MM.1S (cell line): ENCODE data around the gene LRRC8D.

Source experiments
- DNase-seq: peaks from one replicate; pipeline ENCODE4 v3.0.0-alpha.2; 2015
- H2AFZ ChIP-seq: fragments of 300-600 bp; sonication (generic); 2 replicates; pipeline ENCODE4 v1.6.0; 2016; ENCODE audit warnings: antibody characterized with exemption, low read length
- H3F3A ChIP-seq: fragments of 300-600 bp; sonication (generic); 2 replicates; pipeline ENCODE4 v1.6.1; 2016; ENCODE audit warnings: mild to moderate bottlenecking, antibody characterized with exemption, low read length, moderate library complexity, mixed read lengths; ENCODE audit not compliant: insufficient read depth
- H3K27ac ChIP-seq: fragments of 300-600 bp; sonication (generic); 2 replicates; pipeline ENCODE4 v1.5.1; 2016; ENCODE audit warnings: mild to moderate bottlenecking, low read length
- H3K27me3 ChIP-seq: fragments of 300-600 bp; sonication (generic); replicated peaks from 2 replicates; pipeline ENCODE4 v1.6.0; 2016; ENCODE audit warnings: low read length; ENCODE audit not compliant: insufficient read depth
- H3K36me3 ChIP-seq: fragments of 300-600 bp; sonication (generic); replicated peaks from 2 replicates; pipeline ENCODE4 v1.6.1; 2016; ENCODE audit warnings: mild to moderate bottlenecking, low read length, mixed read lengths; ENCODE audit not compliant: insufficient read depth
- H3K4me1 ChIP-seq: fragments of 300-600 bp; sonication (generic); 2 replicates; pipeline ENCODE4 v1.6.1; 2016; ENCODE audit warnings: low read length, mixed read lengths
- H3K4me2 ChIP-seq: fragments of 300-600 bp; sonication (generic); 2 replicates; pipeline ENCODE4 v1.6.0; 2016; ENCODE audit warnings: low read depth, low read length
- H3K4me3 ChIP-seq: fragments of 300-600 bp; sonication (generic); 2 replicates; pipeline ENCODE4 v1.5.1; 2016; ENCODE audit warnings: low read length, mixed read lengths
- H3K79me2 ChIP-seq: fragments of 300-600 bp; sonication (generic); 2 replicates; pipeline ENCODE4 v1.6.1; 2016; ENCODE audit warnings: mixed run types, low read length, mixed read lengths
- H3K9ac ChIP-seq: fragments of 300-600 bp; sonication (generic); 2 replicates; pipeline ENCODE4 v1.6.1; 2016; ENCODE audit warnings: low read length, mixed read lengths
- H3K9me2 ChIP-seq: fragments of 300-600 bp; sonication (generic); replicated peaks from 2 replicates; pipeline ENCODE4 v1.6.1; 2016; ENCODE audit warnings: mild to moderate bottlenecking, low read length, mixed read lengths; ENCODE audit not compliant: insufficient read depth
- H3K9me3 ChIP-seq: fragments of 300-600 bp; sonication (generic); replicated peaks from 2 replicates; pipeline ENCODE4 v1.6.1; 2016; ENCODE audit warnings: mild to moderate bottlenecking, low read length, mixed read lengths; ENCODE audit not compliant: insufficient read depth
- H4K20me1 ChIP-seq: fragments of 300-600 bp; sonication (generic); 2 replicates; pipeline ENCODE4 v1.6.1; 2016; ENCODE audit warnings: mild to moderate bottlenecking, low read length, moderate library complexity, mixed read lengths; ENCODE audit not compliant: insufficient read depth
- CTCF ChIP-seq: fragments of 300-600 bp; sonication (generic); IDR thresholded peaks from 2 replicates; pipeline ENCODE4 v1.5.1; 2016; ENCODE audit warnings: antibody characterized with exemption, low read length, mixed read lengths
- EZH2 ChIP-seq: fragments of 300-600 bp; sonication (generic); optimal IDR thresholded peaks from 2 replicates; pipeline ENCODE3; 2017; ENCODE audit warnings: low read depth, mild to moderate bottlenecking, antibody characterized with exemption, low read length, mixed read lengths
- EZH2phosphoT487 ChIP-seq: fragments of 300-600 bp; sonication (generic); IDR thresholded peaks from 2 replicates; pipeline ENCODE4 v1.6.1; 2018; ENCODE audit warnings: antibody characterized with exemption, low read length

The LRRC8D gene

GRCh38 chr1:89942014-89942413 lies 121.2 kb downstream of the LRRC8D start:
- Histone ChIP-seq H3K27ac (no peak overlapping the region), H3K4me1 (no peaks in the 10 kb centered on the region), H3K9ac (no peak overlapping the region), H3K4me2 (no peak overlapping the region), H4K20me1 (no peaks in the 10 kb centered on the region), H3F3A (no peaks in the 10 kb centered on the region), H3K9me2 (no peaks in the 10 kb centered on the region), H3K79me2 (no peaks in the 10 kb centered on the region), H3K4me3 (no peak overlapping the region), H2AFZ (no peak overlapping the region), H3K27me3 (no peaks in the 10 kb centered on the region), H3K9me3 (no peaks in the 10 kb centered on the region), H3K36me3 (no peaks in the 10 kb centered on the region)
- TF ChIP-seq EZH2phosphoT487: no peak
- no peak for TF ChIP-seq CTCF
- TF ChIP-seq EZH2: no peak
- DNase-seq: no peak

- H3K4me3 ChIP-seq: no peak overlapping the region
- H4K20me1 ChIP-seq: no peaks in the 10 kb centered on the region
- no peaks in the 10 kb centered on the region for H3K79me2 ChIP-seq
- H3K4me2 ChIP-seq: no peak overlapping the region
- no peak overlapping the region for H2AFZ ChIP-seq
- H3K27ac ChIP-seq: no peak overlapping the region
- no peaks in the 10 kb centered on the region for H3K27me3 ChIP-seq
- no peaks in the 10 kb centered on the region for H3F3A ChIP-seq
- no peaks in the 10 kb centered on the region for H3K4me1 ChIP-seq
- no peaks in the 10 kb centered on the region for H3K9me2 ChIP-seq
- H3K36me3 ChIP-seq: no peaks in the 10 kb centered on the region
- no peaks in the 10 kb centered on the region for H3K9me3 ChIP-seq
- no peak for TF ChIP-seq CTCF
- TF ChIP-seq EZH2: no peak
- no peak for TF ChIP-seq EZH2phosphoT487
- H3K9ac ChIP-seq: no peak overlapping the region
- DNase-seq: no peak
Observed at GRCh38 chr1:89942825-89943658, 122.2 kb downstream of the LRRC8D start.

GRCh38 chr1:89943846-89944781 lies 123.3 kb downstream of the LRRC8D start:
- Histone ChIP-seq H3K9ac (no peak overlapping the region), H3K4me1 (no peaks in the 10 kb centered on the region), H3K9me2 (no peaks in the 10 kb centered on the region), H4K20me1 (no peaks in the 10 kb centered on the region), H3K9me3 (no peaks in the 10 kb centered on the region), H3K4me3 (no peak overlapping the region), H3F3A (no peaks in the 10 kb centered on the region), H3K27me3 (no peaks in the 10 kb centered on the region), H3K79me2 (no peaks in the 10 kb centered on the region), H3K4me2 (no peak overlapping the region), H3K36me3 (no peaks in the 10 kb centered on the region), H3K27ac (no peak overlapping the region), H2AFZ (no peak overlapping the region)
- DNase-seq: no peak
- TF ChIP-seq CTCF (no peak), EZH2 (no peak), EZH2phosphoT487 (no peak)
